HepG2 (cell line): ENCODE data around the gene DNAJC21. TPM values are rescaled to one million over a fixed set of nuclear protein-coding genes. Genes with fewer than 3 reads are reported as not detected.

Experiments used
- ATAC-seq: fragments of 200-7000 bp; cut with Tn5 transposase; 3 replicates; pipeline ENCODE4 v1.9.1; 2020; ENCODE audit warnings: mild to moderate bottlenecking, moderate library complexity
- BruUV-seq: library from RNA; stranded (reverse); fragments of 400-500 nt; replicated peaks from 2 replicates; lab custom pipeline; 2021; lab: Mats Ljungman, UMichigan
- CTCF ChIA-PET: fragments of 300-600 bp; formaldehyde crosslinking; extraction: SDS; loops from one replicate; lab custom pipeline; 2021; ENCODE audit warnings: low total read pairs, inconsistent platforms, low intra/inter-chr PET ratio; lab: Yijun Ruan, JAX
- POLR2A ChIA-PET: fragments of 350-600 bp; sonication (Branson Sonifier 250); formaldehyde crosslinking; loops from one replicate; lab custom pipeline; 2020; ENCODE audit warnings: antibody characterized with exemption, inconsistent platforms; lab: Yijun Ruan, JAX
- DNase-seq: peaks from one replicate; pipeline ENCODE4 v3.0.0-alpha.2; 2015; ENCODE audit warnings: low spot score
- FAIRE-seq: peaks from 3 replicates; lab custom pipeline; 2011; peaks lifted over from hg19 to GRCh38; lab: Jason Lieb, UNC
- H2AFZ ChIP-seq: one replicate; pipeline ENCODE4 v1.6.1; 2011; ENCODE audit warnings: low read length, inconsistent platforms
- H3K27ac ChIP-seq: fragments of 300-600 bp; 3 replicates; pipeline ENCODE4 v1.8.0; 2011; ENCODE audit warnings: mixed run types, mild to moderate bottlenecking, mixed read lengths, low read length, inconsistent platforms; ENCODE audit not compliant: insufficient read depth; ENCODE audit errors: extremely low read length
- H3K27me3 ChIP-seq, 2 experiments: fragments of 200-600 bp in 1 of 2; 2 replicates in 1 of 2; 3 replicates in 1 of 2; pipeline versions ENCODE4 v1.6.0 to v1.8.0; 2011; ENCODE audit warnings: low read length in 2 of 2, mild to moderate bottlenecking in 2 of 2, moderate library complexity in 2 of 2, inconsistent platforms in 1 of 2; ENCODE audit not compliant: insufficient read depth in 2 of 2, control insufficient read depth in 1 of 2
- H3K36me3 ChIP-seq, 2 experiments: fragments of 200-600 bp in 1 of 2; replicated peaks in 1 of 2; 2 replicates in 1 of 2; 3 replicates in 1 of 2; pipeline versions ENCODE4 v1.5.1 to v1.8.0; 2011; ENCODE audit warnings: low read length in 2 of 2, inconsistent platforms in 1 of 2; ENCODE audit not compliant: insufficient read depth in 2 of 2, control insufficient read depth in 1 of 2
- H3K4me1 ChIP-seq: 2 replicates; pipeline ENCODE4 v1.5.1; 2012; ENCODE audit warnings: low read length, inconsistent platforms; ENCODE audit not compliant: insufficient read depth
- H3K4me2 ChIP-seq: 2 replicates; pipeline ENCODE4 v1.6.0; 2011; ENCODE audit warnings: low read depth, low read length, inconsistent platforms
- H3K4me3 ChIP-seq, 3 experiments: fragments of 200-600 bp in 1 of 3; sonication (generic), shearing (Covaris generic) in 1 of 3; replicated peaks in 1 of 3; 2 replicates each; pipeline ENCODE4 v1.5.1; 2011 to 2016; ENCODE audit warnings: low read length in 3 of 3, inconsistent platforms in 2 of 3, low read depth in 2 of 3, mild to moderate bottlenecking in 2 of 3, control low read depth in 1 of 3, mixed read lengths in 1 of 3; ENCODE audit not compliant: insufficient read depth in 1 of 3
- H3K79me2 ChIP-seq: one replicate; pipeline ENCODE4 v1.6.1; 2011; ENCODE audit warnings: low read length, inconsistent platforms; ENCODE audit not compliant: insufficient read depth
- H3K9ac ChIP-seq: 2 replicates; pipeline ENCODE4 v1.6.0; 2011; ENCODE audit warnings: mild to moderate bottlenecking, low read depth, low read length, inconsistent platforms; ENCODE audit not compliant: insufficient read depth
- H3K9me3 ChIP-seq: 2 replicates; pipeline ENCODE4 v1.5.1; 2012; ENCODE audit warnings: mild to moderate bottlenecking, low read length
- H4K20me1 ChIP-seq: 2 replicates; pipeline ENCODE4 v1.6.0; 2011; ENCODE audit warnings: inconsistent platforms, mild to moderate bottlenecking, low read length, moderate library complexity; ENCODE audit not compliant: insufficient read depth
- BCL3 ChIP-seq: sonication (generic); formaldehyde crosslinking; IDR thresholded peaks from 2 replicates; pipeline ENCODE4 v1.5.1; 2020; ENCODE audit warnings: mild to moderate bottlenecking, missing genetic modification reagents, moderate library complexity
- FOSL1 ChIP-seq: sonication (generic); formaldehyde crosslinking; IDR thresholded peaks from 2 replicates; pipeline ENCODE4 v1.9.0; 2021; ENCODE audit warnings: missing genetic modification reagents, borderline replicate concordance
- PAWR ChIP-seq: sonication (generic); formaldehyde crosslinking; IDR thresholded peaks from 2 replicates; pipeline ENCODE4 v1.4.0; 2020; ENCODE audit warnings: missing genetic modification reagents, mild to moderate bottlenecking, borderline replicate concordance
- POGK ChIP-seq: sonication (generic); formaldehyde crosslinking; conservative IDR thresholded peaks from 2 replicates; pipeline ENCODE4 v1.8.0; 2022; ENCODE audit warnings: mild to moderate bottlenecking, moderate library complexity, missing genetic modification reagents
- RBM22 ChIP-seq: fragments of 200-400 bp; formaldehyde crosslinking; optimal IDR thresholded peaks from 2 replicates; pipeline ENCODE3; 2017; ENCODE audit warnings: mild to moderate bottlenecking, low read length, moderate library complexity
- REST ChIP-seq, 2 experiments: IDR thresholded peaks; 2 replicates each; pipeline ENCODE4 v1.6.1; 2011 to 2012; ENCODE audit warnings: low read length in 2 of 2, borderline replicate concordance in 1 of 2, low read depth in 1 of 2, mild to moderate bottlenecking in 1 of 2, moderate library complexity in 1 of 2
- SMYD3 ChIP-seq: sonication (generic); formaldehyde crosslinking; IDR thresholded peaks from 2 replicates; pipeline ENCODE4 v1.8.1; 2023; ENCODE audit warnings: mild to moderate bottlenecking, missing genetic modification reagents
- ZNF468 ChIP-seq: sonication (generic); formaldehyde crosslinking; IDR thresholded peaks from 2 replicates; pipeline ENCODE4 v1.8.0; 2022; ENCODE audit warnings: mild to moderate bottlenecking, moderate library complexity, missing genetic modification reagents
- WGBS: methylation state at CpG from one replicate; pipeline ENCODE4 v1.1.6; 2017; ENCODE audit warnings: low lambda C conversion rate; 5-methylcytosine and 5-hydroxymethylcytosine counted together
- in situ Hi-C: cut with HindIII; loops from 2 replicates; pipeline ENCODE4 v1.10.0; 2017; ENCODE audit warnings: low pct_unique_long_range_greater_than_20kb; ENCODE audit not compliant: extremely low pct_ligation_motif_present
- intact Hi-C: fragments of 100-400 bp; cut with micrococcal nuclease; formaldehyde crosslinking; loops from one replicate; pipeline ENCODE4 v1.10.0; 2022; ENCODE audit not compliant: unreplicated experiment
- polyA plus RNA-seq, 8 experiments: library from polyadenylated mRNA; depleted of rRNA in 3 of 8; stranded (reverse) in 7 of 8; unstranded in 1 of 8; fragments of >200 nt; fragmentation: Illumina TruSeq in 4 of 8; extraction: Trizol in 4 of 8; gene quantifications; 2 replicates each; pipeline versions ENCODE4 v1.2.1 to v1.2.3, GENCODE V29; 2011 to 2016; ENCODE audit warnings: low read depth in 4 of 8, missing spikeins in 1 of 8, mixed read lengths in 1 of 8; ENCODE audit not compliant: insufficient read depth in 1 of 8
- total RNA-seq, 5 experiments: library from RNA; depleted of rRNA; stranded (reverse); fragments of >200 nt; fragmentation: Illumina TruSeq; extraction: Trizol; gene quantifications; 2 replicates each; pipeline ENCODE4 v1.2.3, GENCODE V29; 2016; ENCODE audit warnings: low read depth in 1 of 5
- TF ChIP-seq, protein P1 (sequence below): sonication (generic); formaldehyde crosslinking; IDR thresholded peaks from 2 replicates; pipeline ENCODE4 v1.4.0; 2020; ENCODE audit warnings: missing genetic modification reagents

DNAJC21 gene
- total and polyA plus RNA-seq, 2 of the 13 experiments (the other 11 are each of a cell fraction or from before 2014, with no cell fraction given): 10.9 to 41.6 TPM

DNA sequence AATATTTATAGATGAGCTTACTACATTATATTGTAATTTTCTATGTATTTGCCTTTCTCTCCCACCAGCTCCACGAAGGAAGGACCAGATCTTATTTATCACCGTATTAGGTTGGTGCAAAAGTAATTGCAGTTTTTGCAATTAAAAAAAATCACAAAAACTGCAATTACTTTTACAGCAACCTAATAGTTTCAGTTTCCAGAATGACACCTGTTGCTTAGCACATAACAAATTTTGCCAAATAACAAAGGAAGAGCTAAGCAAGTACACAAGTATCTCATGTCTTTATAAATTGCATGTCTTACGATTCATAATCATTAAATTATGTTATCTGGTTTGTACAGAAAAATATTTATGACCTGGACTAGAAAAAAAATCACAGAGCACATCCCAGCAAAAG is 72.5 kb downstream of the DNAJC21 start:
- H3K79me2 ChIP-seq: no peaks in the 10 kb centered on the region
- POLR2A ChIA-PET: no interaction called here
- intact Hi-C loops: loop anchor here (5.0 kb wide), 1 partner anchor 530 kb away; no protein-coding TSS in a partner anchor
- no peaks in the 10 kb centered on the region for H3K4me1 ChIP-seq
- H2AFZ ChIP-seq: no peak overlapping the region
- no peaks in the 10 kb centered on the region for H3K27me3 ChIP-seq
- no peaks in the 10 kb centered on the region for H3K36me3 ChIP-seq
- no peak overlapping the region for H3K27ac ChIP-seq
- no peak overlapping the region for H3K9ac ChIP-seq
- no TSS peak for BruUV-seq
- no peak for DNase-seq
- CTCF ChIA-PET: interaction anchor here (3.0 kb wide), 1 partner anchor 44 kb away, joined by 24 read pairs; no protein-coding TSS in a partner anchor
- no peak overlapping the region for H3K4me2 ChIP-seq
- TF ChIP-seq ZNF468 (CRISPR knock-in tag): no peak
- TF ChIP-seq PAWR (CRISPR knock-in tag): no peak
- TF ChIP-seq POGK (CRISPR knock-in tag): no peak
- no peak for TF ChIP-seq REST (IDR thresholded peaks at IDR 0.05; ENCODE audit: borderline replicate concordance in 1 of 2, low read depth in 1 of 2, low read length in 2 of 2)
- no peak for TF ChIP-seq FOSL1 (CRISPR knock-in tag)
- TF ChIP-seq SMYD3: no peak
- TF ChIP-seq, protein P1, sequence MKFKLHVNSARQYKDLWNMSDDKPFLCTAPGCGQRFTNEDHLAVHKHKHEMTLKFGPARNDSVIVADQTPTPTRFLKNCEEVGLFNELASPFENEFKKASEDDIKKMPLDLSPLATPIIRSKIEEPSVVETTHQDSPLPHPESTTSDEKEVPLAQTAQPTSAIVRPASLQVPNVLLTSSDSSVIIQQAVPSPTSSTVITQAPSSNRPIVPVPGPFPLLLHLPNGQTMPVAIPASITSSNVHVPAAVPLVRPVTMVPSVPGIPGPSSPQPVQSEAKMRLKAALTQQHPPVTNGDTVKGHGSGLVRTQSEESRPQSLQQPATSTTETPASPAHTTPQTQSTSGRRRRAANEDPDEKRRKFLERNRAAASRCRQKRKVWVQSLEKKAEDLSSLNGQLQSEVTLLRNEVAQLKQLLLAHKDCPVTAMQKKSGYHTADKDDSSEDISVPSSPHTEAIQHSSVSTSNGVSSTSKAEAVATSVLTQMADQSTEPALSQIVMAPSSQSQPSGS (CRISPR knock-in tag): no peak
- no peak for TF ChIP-seq RBM22
- no peak for TF ChIP-seq BCL3 (CRISPR knock-in tag)
- FAIRE-seq: no peak
- 16% methylated on average over 3 of the region's 3 CpGs for WGBS
- in situ Hi-C loops: loop anchor here (10.0 kb wide), 1 partner anchor 517 kb away; no protein-coding TSS in a partner anchor
- ATAC-seq: no peak
- no peak overlapping the region for H3K4me3 ChIP-seq
- H4K20me1 ChIP-seq: no peaks in the 10 kb centered on the region
- H3K9me3 ChIP-seq: no peaks in the 10 kb centered on the region
